Measurements from ENCODE around the gene KLK4. TPM values are rescaled to one million over a fixed set of nuclear protein-coding genes. Genes with fewer than 3 reads are reported as not detected.
"Not testable (repeated sequence)": the region's sequence is repeated elsewhere in the genome, so short reads cannot be mapped to it uniquely, and the experiment has no call there.

The KLK4 gene
- total RNA-seq, 1 donor from 2014 or later, result 1.4 TPM

GRCh38 chr19:50912727-50913716, 1.8 kb upstream of the KLK4 start:
- DNase-seq (ENCODE audit: low spot score), result no peak

- DNase-seq (ENCODE audit: low spot score), result no peak
Observed at GRCh38 chr19:50912102-50912599, 956 bp upstream of the KLK4 start.

GRCh38 chr19:50910722-50911121, 473 bp downstream of the KLK4 start:
- no peak for DNase-seq (ENCODE audit: low spot score)

- no peak for DNase-seq (ENCODE audit: low spot score)
Observed at GRCh38 chr19:50909240-50910070, 1.7 kb downstream of the KLK4 start.

- no peak for DNase-seq (ENCODE audit: low spot score)
Observed at GRCh38 chr19:50908336-50908735, 2.9 kb downstream of the KLK4 start.

- no peak for DNase-seq (ENCODE audit: low spot score)
Observed at GRCh38 chr19:50906217-50906616, 5.0 kb downstream of the KLK4 start.

- no peak for DNase-seq (ENCODE audit: low spot score)
Observed at GRCh38 chr19:50902640-50903039, 8.6 kb downstream of the KLK4 start.

GRCh38 chr19:50899569-50899968, 11.6 kb downstream of the KLK4 start:
- DNase-seq (ENCODE audit: low spot score), result no peak

GRCh38 chr19:50898018-50898417, 13.2 kb downstream of the KLK4 start:
- DNase-seq (ENCODE audit: low spot score), result no peak

- no peak for DNase-seq (ENCODE audit: low spot score)
Observed at GRCh38 chr19:50897612-50898011, 13.6 kb downstream of the KLK4 start.

- DNase-seq (ENCODE audit: low spot score), result no peak
Observed at GRCh38 chr19:50897191-50897607, 14.0 kb downstream of the KLK4 start.

GRCh38 chr19:50896591-50897190, 14.5 kb downstream of the KLK4 start:
- DNase-seq (ENCODE audit: low spot score), result no peak

GRCh38 chr19:50896089-50896590, 15.1 kb downstream of the KLK4 start:
- DNase-seq (ENCODE audit: low spot score), result not testable (repeated sequence)

GRCh38 chr19:50894478-50895356, 16.5 kb downstream of the KLK4 start:
- DNase-seq (ENCODE audit: low spot score), result no peak

- no peak for DNase-seq (ENCODE audit: low spot score)
Observed at GRCh38 chr19:50893047-50893736, 18.0 kb downstream of the KLK4 start.

- no peak for DNase-seq (ENCODE audit: low spot score)
Observed at GRCh38 chr19:50891253-50891625, 20.0 kb downstream of the KLK4 start.

GRCh38 chr19:50890422-50891252, 20.6 kb downstream of the KLK4 start:
- DNase-seq (ENCODE audit: low spot score), result no peak

GRCh38 chr19:50889638-50890037, 21.6 kb downstream of the KLK4 start:
- no peak for DNase-seq (ENCODE audit: low spot score)

- DNase-seq (ENCODE audit: low spot score), result no peak
Observed at GRCh38 chr19:50882188-50882587, 29.0 kb downstream of the KLK4 start.

Data from umbilical cord (tissue), 2 donors.